Activated T-cell treated with anti-CD3 and anti-CD28 coated beads for 24 hours (primary cell): Measurements from ENCODE around the gene ATP10A.

Source experiments
- DNase-seq: peaks from one replicate; pipeline ENCODE4 v3.0.0-alpha.2; 2020; ENCODE audit warnings: low read depth

The ATP10A gene

DNA sequence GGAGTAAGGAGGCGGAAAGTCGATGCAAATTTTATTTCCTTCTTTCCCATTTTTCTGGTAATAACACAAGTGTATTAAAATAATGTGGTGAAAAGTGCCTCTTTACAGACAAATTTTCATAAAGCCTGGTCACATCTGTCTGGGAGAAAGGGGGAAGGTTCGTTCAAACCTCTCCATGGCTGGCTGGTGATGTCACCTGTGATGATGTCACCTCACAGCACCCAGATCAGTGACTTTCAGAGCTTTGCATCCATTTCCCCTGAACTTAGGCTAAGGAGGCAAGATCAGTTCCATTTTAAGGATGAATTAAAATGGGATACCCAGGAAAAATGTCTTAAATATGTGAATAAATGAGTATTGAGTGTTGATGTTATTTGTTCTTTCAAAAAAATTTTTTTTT is 34.1 kb downstream of the ATP10A start:
- no peak for DNase-seq

DNA sequence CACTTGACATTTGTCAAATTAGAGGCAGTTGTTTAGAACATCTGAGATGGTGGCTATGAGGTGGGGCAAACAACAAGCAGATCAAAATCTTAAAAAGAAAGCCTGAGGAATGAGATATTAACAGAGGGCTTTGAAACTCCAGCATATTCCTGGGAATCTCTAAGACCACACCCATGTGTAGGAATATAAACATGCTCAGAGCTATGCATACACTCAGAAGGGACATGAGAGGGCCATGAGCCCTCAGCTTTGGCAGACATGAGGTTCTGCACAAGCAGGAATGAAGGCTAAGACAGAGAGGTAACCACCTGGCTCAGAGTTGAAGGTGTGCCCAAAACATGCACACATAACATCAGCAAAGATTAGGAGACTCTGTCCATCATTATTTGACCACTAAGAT is 37.9 kb downstream of the ATP10A start:
- no peak for DNase-seq

DNA sequence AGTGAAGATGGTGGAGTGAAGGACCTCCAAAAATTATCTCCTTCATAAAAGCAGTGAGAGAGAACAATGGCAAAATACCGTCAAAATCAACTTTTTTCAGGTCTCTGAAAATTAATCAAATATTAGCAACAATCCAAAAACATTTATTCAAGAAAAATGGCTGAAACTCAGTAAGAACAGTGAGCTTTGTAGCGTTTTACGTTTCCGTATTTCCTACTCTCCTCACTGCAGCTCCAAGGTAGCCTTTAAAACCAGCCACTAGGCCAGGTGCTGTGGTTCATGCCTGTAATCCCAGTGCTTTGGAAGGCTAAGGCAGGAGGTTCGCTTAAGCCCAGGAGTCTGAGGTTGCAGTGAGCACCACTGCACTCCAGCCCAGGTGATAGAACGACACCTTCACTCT is 38.5 kb downstream of the ATP10A start:
- DNase-seq, result no peak

DNA sequence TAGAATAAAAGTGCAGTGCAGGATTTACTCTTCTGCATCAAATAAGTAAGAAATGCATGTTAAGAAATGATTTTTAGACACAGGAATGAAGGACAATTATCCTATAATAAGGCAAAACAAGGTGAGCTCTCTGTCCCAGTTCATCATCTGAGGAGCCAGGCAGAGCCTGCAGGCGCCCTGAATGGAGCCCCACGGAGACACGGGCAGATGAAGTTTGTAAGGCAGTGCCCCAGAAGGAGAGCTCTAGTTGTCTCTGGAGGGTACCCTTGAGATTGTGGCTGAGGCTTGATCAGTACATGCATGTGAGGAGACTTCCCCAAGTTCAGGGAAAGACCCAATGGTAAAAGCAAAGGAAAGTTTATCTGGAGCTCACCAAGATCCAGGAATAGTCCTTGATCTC is 50.3 kb downstream of the ATP10A start:
- no peak for DNase-seq

DNA sequence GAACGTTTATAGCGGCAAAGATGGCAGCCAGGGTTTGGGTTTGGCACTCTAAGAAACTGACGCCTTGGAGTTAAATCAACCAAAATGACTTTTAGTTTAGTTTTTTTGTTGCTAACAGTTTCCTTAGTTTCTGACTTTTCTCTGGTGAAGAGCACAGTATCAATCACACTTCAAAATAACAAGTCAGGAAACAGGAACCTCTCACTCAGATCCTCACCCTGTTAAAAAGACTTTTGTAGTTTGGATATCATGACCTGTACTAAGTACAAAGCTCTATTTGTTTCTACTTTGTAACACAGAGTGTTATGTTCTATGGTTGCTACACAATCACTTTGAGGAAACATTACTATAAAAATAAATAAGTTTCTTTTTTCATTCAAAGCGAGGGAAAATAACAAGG is 51.1 kb downstream of the ATP10A start:
- DNase-seq, result no peak

DNA sequence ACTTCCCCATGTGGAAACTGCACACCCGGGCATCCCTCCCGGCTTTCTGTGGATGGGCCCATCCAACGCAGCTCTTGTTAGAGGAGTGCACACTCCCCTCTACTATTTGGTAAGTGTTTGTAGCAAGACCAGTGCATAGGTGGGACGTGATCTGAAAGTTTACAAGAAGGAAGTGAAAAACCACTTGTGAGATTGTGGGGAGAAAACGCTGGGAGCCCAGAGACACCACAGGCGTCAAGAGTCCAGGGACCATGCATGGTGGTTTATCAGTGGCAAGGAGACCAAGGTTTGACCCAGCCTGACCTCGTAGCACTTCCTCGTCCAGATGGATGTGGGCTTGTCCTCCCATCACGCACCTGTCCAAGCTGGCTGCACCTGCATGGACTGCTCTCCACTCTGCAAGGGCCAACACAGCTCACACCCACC is 51.6 kb downstream of the ATP10A start:
- DNase-seq, result no peak

DNA sequence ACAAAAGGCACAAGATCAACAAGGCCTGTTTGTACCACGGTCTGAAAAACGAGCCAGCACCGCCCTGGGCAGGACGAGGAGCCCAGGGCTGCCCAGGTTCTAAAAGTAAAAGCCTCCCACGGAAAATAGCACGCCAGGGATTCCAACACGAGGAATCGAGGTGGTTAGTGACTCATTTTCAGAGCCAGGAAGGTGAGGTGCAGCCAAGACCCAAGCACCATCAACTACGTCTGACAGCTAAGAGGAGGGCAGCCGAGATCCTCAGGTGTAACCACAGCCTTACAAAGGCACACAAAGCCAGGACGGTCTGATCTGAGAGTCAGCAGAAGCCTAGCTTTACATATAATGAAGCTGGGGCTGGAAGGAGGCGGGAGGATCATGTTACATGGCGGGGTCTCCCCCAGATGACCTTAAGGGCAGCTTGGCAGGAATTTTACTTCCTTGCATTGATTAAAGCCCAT is 52.5 kb downstream of the ATP10A start:
- no peak for DNase-seq

DNA sequence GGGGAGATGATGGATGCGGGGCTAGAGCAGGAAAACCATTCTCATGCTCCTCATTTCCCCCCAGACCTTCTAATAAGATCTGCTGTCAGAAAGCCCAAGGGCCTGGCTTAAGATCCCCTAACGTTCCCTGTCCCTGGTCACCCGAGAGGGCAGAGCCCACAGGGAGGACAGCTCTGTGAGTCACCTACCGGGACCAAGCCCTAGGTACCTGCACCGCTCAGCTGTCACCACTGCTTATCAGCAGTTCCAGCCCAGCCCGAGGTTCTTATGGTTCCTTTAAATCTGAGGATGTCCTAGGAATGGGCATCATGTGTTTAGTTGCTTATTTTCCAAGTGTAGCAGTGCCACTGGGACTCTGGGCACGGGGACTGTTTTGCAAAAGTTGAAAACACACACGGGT is 53.0 kb downstream of the ATP10A start:
- no peak for DNase-seq

DNA sequence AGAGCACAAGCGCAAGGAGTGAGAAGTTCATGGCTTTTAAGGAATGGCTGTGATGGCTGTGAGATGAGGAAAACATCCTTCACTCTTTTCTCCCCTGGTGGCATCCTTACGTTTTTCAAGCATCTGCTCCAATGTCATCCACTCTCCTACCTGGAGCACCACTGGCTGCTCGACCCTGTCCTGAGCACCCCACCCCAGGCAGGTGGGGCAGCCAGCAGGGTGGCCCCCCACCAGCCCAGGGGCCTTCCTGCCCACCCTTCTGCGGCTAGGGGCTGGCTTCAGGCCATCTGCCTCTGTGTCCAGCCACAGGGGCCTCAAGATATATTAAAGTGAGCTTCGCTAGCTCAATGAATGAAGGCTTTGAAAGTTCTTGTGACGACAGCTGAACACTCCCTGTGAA is 56.1 kb downstream of the ATP10A start:
- no peak for DNase-seq

DNA sequence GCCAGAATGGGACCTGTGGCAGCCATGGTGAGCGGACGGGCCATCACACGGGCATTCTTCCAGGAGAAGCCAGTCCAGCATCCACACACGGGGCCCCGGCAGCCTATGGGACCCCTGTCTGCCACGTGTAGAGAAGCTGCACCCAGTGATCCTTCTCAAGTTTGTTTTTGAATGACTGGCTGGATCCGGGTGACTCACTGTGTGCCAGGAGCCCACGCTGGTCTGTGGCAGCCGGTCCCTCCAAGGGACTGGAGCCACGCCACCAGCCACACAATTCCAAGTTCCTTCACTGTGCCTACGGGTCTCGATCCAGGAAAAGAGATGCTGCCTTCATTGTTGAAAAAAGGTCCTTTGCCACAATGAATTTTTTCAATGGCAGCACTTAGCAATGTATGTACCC is 58.1 kb downstream of the ATP10A start:
- DNase-seq, result no peak

DNA sequence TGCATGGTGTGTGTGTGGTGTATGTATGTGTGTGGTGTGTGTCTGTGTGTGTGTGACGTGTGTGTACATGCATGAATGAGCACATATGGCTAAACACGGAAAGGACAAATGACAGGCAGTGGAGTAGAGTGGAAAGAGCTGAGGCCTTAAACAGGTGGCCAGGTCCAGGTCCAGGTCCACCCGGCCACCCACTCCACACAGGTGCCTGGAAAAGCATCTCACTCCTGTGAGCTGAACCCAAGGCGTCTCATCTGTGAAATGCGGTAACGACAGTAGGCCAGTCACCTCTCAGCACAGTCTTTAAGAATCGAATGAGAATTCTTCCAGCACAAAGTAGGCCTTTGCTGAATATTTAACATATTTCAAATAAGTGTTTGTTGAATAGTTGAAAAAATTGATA is 58.7 kb downstream of the ATP10A start:
- no peak for DNase-seq

DNA sequence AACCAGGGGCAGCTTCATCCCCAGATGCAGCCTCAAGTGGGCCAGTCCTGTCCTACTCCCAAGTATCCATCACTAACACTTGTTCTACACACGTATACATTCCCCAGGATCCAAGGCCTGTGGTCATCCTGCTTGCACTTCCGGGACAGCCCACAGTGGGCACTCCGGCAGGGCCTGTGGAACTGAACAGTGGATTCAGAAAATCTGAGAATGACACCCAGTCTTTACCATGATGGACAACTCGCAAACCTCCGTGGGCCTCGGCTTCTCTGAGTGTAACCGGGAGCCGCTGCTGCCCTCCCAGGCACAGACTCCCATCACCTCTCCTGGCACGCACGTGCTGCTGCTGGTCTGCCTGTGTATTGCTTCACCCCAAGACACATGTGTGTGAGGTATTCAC is 59.6 kb downstream of the ATP10A start:
- DNase-seq, result no peak

DNA sequence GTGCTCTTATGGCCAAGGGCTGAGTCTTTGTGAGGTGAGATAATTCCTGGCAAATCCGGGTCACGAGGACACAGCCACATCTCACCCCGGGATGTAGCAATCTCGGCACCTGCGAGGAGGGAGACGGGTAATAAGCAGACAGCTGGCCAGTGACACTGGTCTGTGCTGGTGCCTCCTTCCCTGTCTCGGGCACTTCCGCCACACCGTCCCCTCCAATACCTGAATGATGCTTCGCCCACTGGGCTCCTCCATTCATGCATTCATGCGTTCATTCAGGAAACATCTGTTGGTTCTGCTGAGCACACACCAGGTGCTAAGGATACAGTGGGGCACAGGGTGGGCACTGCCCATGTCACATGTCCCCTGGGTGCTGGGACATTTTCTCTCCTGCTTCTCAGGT is 60.1 kb downstream of the ATP10A start:
- DNase-seq, result no peak

DNA sequence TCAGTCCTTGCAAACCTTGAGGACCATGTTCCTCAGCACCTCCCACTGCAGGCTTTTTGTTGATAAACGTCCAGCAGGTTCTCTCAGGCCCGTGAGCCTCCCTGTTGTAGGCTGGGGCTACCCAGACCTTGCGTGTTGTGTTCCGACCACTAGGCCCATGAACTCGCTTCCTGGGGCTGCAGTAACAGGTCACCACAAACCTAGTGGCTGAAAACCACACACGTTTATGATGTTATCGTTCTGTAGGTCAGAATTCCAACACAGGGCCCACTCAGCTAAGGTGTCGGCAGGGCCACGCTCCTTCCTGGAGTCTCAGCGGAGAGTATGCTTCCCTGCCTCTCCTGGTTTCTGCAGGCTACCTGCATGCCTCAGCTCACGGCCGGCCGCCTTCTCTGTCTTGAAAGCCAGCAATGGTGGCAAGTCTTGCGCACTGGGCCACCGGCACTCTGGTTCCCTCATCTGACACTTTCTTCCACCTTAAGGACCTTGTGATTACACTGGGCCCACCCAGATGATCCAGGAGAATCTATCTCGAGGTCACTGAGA is 60.8 kb downstream of the ATP10A start:
- DNase-seq, result no peak

DNA sequence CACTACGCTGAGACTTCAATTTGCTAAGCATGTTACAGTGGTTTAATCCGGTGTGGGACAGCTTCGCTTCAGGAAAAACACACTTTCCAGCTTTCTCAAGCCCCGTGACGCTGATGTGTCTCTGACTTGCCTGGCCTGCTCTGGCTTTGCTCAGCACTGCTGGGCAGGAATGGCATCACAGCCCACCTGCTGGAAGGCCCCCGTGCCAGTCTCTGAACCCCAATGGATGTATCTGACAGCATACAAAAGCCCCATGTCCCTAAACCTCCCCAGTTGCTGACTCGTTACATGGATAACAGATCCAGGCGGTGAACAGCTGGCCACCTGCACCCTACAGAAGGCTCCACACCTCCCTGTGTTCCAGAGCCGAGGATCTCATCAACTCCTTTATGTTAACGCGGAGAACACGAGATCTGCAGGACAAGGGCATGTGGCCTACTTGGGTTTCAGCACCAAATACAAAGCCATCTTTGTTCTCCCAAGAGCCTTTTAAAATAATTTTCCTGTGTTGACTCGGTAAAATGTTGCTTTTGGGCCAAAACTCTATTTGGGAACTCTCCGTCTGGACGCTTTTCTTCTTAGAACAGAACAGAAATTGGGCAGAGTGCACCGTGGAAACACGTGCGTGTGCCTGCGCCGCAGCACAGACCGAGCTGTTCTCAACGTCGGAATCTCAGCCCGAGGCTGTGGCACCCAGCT is 61.4 kb downstream of the ATP10A start:
- DNase-seq, result no peak

DNA sequence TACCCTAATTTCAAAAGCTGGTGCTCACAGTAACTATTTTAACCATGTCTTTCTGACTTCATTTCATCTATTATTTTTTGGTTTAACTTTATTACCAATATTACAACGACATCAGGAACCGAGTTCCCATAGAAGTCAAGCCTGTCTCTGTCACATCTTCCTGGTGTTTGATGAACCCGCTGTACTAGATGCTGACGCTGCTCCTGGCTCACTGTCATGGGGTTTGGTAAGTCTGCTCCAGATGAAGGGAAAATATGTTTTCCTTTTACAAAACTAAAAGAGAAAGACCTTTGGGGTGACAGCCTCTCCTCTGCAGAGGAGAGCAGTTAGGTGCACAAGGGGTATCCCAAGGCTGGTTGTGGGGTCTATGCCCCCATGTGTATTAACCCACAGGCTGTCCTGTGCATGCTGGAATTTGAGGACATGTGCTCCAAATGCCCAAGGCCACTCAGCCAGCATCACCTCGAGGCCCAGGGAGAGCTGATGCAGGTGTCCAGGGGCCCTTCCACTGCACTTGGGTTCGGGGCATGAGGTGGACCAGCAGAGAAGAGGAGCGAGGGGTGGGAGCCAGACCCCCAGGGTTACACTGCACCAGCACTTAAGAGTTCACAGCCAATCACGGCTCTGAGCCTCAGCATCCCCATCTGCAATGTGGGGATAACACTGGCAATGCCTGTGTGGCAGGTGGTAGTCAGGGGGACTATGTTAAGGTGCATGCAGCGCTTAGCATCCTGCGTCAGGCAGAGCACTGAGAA is 62.2 kb downstream of the ATP10A start:
- DNase-seq, result no peak

DNA sequence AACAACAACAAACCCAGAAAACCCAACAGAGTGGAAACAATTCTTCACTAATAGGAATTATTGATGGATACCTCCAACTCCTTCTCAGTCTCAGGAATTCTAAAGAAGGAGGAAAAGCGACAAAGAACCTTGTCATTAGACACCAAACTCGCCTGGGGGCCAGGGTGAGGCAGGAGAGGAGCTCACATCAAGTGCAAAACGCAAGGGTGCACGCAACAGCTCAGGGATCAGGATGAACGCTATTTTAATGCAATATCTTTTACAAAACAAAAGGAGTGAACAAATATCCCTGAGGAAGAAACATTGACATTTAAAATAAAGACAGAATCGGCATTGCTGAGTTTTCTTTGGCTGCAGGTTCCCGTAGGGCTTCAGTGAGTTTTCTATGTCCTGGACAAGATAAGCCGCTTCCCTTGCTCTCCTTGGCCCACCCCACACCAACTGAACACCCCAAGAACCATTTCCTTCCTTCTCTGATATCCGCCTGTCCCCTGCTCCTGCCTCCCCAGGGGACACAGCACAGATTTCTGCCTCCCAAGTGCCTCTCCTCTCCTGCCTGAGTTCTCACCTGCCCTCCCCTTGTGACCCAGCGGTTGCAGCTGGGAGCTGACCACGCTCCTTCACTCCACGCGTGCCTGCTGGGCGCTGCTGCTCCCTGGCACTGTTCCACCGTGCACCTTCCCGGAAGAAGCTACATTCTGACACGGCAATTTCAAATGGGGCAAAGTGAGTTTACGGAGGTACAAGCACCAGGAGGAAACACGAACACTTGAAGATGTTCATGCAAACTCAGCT is 63.0 kb downstream of the ATP10A start:
- DNase-seq, result no peak

DNA sequence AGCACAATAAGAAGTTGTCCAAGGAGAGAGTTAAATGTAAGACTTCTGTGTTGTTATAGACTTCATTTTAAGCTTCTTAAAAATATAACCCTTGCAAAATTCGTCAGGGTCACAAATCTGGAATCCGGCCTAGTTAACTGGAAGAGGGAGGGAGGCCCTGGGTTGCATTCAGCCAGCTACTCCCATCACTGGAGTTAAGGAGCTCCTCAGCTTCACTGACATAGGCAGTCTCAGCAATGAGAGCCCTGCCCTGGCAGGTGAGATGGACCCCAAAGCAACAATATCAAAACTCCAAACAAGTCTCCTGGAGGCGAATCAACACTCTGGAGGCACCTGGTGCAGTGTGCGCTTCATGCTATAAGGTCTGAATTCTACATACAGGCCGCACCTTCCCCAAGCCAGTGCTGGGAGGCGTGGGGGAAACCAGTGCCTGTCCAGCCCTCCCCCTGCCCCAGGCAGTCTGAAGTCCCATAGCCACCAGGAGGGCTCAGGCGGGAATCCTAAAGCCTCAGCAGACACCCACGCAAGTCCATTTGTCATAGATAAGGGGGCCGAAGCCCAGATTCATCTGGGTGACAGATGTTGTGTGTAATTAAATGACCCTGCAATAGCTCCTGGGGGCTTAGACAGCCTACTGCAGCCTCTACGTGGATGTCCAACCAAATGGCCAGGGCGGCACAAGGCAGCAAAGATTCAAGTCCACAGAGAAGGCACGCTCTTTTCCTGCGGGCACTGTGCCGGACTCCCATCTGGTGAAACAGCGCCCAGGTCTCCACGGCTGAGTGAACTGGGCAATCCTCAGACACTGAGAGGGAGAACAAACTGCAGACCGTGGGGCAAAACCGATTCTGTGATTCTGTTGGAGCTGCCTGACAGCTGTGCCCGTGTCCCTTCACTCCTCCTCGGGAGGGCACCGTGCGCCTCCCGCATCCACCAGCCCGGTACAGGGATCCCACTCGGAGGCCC is 64.9 kb downstream of the ATP10A start:
- DNase-seq, result no peak

DNA sequence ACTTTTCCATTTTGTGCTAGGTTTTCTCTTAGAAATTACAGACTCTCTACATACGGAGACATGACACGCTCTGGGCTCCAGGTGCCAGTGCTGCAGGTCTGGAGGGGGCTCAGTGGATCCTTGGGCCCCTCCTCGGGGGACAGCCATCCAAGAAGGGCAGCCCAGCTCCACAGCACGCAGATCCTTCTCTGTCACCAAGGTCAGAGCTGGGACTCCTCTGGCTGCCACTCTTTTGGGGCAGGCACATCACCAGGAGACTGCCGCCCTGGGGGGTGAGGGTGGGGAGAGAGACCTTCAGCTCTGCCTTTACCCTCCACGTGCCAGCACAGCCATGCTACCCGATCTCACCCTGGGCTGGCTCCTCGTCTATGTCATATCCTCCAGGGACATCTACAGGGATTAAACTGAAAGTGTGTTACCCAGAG is 65.6 kb downstream of the ATP10A start:
- DNase-seq, result no peak

DNA sequence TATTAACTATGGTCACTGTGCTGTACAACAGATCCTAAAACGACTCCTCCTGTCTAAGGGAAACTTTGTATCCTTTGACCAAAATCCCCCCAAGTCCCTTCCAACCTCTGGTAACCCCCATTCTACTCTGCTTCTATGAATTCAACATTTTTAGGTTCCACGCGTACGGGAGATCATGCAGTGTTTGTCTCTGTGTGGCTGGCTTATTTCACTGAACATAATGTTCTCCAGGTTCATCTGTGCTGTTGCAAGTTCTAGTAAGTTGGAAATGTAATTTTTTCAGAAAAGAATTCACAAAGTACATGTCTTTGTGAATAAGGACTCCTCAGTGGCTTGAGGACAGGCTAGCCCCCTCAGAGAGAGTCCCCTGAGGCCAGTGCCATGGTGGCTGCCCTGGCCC is 66.1 kb downstream of the ATP10A start:
- no peak for DNase-seq

DNA sequence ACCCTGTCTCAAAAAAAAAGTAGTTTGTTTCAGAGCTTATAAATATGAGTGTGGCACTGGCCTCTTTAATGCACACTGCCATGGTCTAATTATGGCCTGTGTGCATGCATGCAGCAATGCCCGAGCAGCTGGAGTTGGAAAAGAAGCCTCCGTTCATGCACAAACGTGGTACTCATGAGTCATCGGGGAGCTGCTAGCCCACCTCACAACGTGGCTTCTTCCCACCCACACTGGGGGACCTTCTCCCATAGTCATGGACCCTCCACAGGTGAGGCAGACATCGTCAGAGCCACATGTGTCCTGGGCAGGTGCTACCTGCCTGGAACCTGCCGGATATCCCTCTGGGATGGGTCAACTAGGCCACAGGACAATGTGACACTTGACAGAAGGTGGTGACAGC is 66.7 kb downstream of the ATP10A start:
- DNase-seq, result no peak
